ENCODE data around the gene RNF40. TPM values are rescaled to one million over a fixed set of nuclear protein-coding genes. Genes with fewer than 3 reads are reported as not detected.

The RNF40 gene
- total and polyA plus RNA-seq, 2 of the 8 experiments (the other 6 are each of a cell fraction or from before 2014, with no cell fraction given), result 38.5 to 68.7 TPM

GRCh38 chr16:30785126-30786106, 23.3 kb downstream of the RNF40 start:
- no peak overlapping the region for H3K27ac ChIP-seq (ENCODE audit: low read depth, low read length)
- H4K5ac ChIP-seq (ENCODE audit: insufficient read length, low read depth, low read length), result no peak overlapping the region
- no peaks in the 10 kb centered on the region; a peak in 1 of 7 replicates for H3K27me3 ChIP-seq (replicated peaks in 1 of 4; ENCODE audit: control insufficient read depth in 3 of 4, extremely low read depth in 1 of 4, insufficient read depth in 3 of 4, low read length in 3 of 4)
- no peak overlapping the region for H2AFZ ChIP-seq (ENCODE audit: low read length)
- FAIRE-seq (no peak), DNase-seq (ENCODE audit: low read depth in 1 of 2, low spot score in 2 of 2) (no peak)
- H3K23ac ChIP-seq (ENCODE audit: insufficient read length), result no peak overlapping the region
- no peak overlapping the region for H4K91ac ChIP-seq (replicated peaks; ENCODE audit: insufficient read length, low read length)
- CTCF ChIA-PET (ENCODE audit: partially characterized antibody), result interaction anchor here (0.8 to 1.9 kb wide), 6 partner anchors 8 to 149 kb away, joined by 3 to 6 read pairs (median 3); no protein-coding TSS in a partner anchor
- no peak overlapping the region for H2AK5ac ChIP-seq (ENCODE audit: low read depth, low read length)
- WGBS, 2 experiments (ENCODE audit: extremely low coverage in 1 of 2, insufficient coverage in 1 of 2, insufficient read length in 1 of 2, insufficient replicate concordance in 2 of 2, low coverage in 1 of 2, low lambda C conversion rate in 2 of 2, missing lambda C conversion rate in 1 of 2), result 88% methylated on average over 7 of the region's 7 CpGs; no CpG with 5 or more reads in 1 of the 2 experiments
- POLR2A ChIA-PET (ENCODE audit: partially characterized antibody), result interaction anchor here (0.5 to 1.6 kb wide), 11 partner anchors 9 to 90 kb away, joined by 3 to 6 read pairs (median 3); no protein-coding TSS in a partner anchor
- H3K23me2 ChIP-seq (ENCODE audit: low read depth, low read length), result peaks cover 9% of the 10 kb centered on the region; the same call in 1 of the 2 replicates
- peaks cover 0 to 8% (median 0%) of the 10 kb centered on the region in 4 experiments; a peak in 2 of 7 replicates for H3K4me1 ChIP-seq (replicated peaks in 1 of 4; ENCODE audit: control insufficient read depth in 3 of 4, insufficient read depth in 4 of 4, low read length in 3 of 4)
- H3K4me2 ChIP-seq (ENCODE audit: insufficient read depth in 1 of 2, low read depth in 2 of 2, low read length in 2 of 2), result peak overlapping the region; percentile 91 to 94
- H2BK15ac ChIP-seq (ENCODE audit: low read length), result no peak overlapping the region
- H2BK12ac ChIP-seq (ENCODE audit: low read depth, low read length), result peak overlapping the region; percentile 23; the same call in 1 of the 2 replicates
- no peak overlapping the region for H2BK120ac ChIP-seq (replicated peaks; ENCODE audit: low read depth, low read length)
- no peak overlapping the region for H3K14ac ChIP-seq (ENCODE audit: insufficient read length)
- H3K4me3 ChIP-seq (ENCODE audit: extremely low read depth in 1 of 4, insufficient read depth in 2 of 4, low read depth in 3 of 4, low read length in 4 of 4), result peak overlapping the region; percentile 70 to 99 (median 84); a peak in 6 of 8 replicates
- H2BK20ac ChIP-seq (ENCODE audit: low read length), result no peak overlapping the region
- H3K79me1 ChIP-seq (ENCODE audit: low read depth, low read length), result peaks cover 9% of the 10 kb centered on the region
- no peak overlapping the region for H3K56ac ChIP-seq (replicated peaks; ENCODE audit: insufficient read length, low read depth, low read length)
- H4K20me1 ChIP-seq (replicated peaks in 1 of 2; ENCODE audit: control insufficient read depth in 1 of 2, insufficient read depth in 2 of 2, low read length in 2 of 2), result no peaks in the 10 kb centered on the region
- H3K4ac ChIP-seq (replicated peaks; ENCODE audit: insufficient read length, low read depth, low read length), result no peak overlapping the region
- peaks cover 11 to 25% (median 17%) of the 10 kb centered on the region in 4 experiments; a peak in 6 of 8 replicates for H3K36me3 ChIP-seq (ENCODE audit: control insufficient read depth in 2 of 4, insufficient read depth in 4 of 4, low read length in 3 of 4)
- peak overlapping the region in 1 of 4 experiments; percentile 79; a peak in 1 of 7 replicates for H3K9ac ChIP-seq (replicated peaks in 1 of 4; ENCODE audit: extremely low read depth in 1 of 4, low read depth in 3 of 4, low read length in 3 of 4)
- peaks cover 0 to 17% of the 10 kb centered on the region in 2 experiments; a peak in 2 of 4 replicates for H3K79me2 ChIP-seq (ENCODE audit: control insufficient read depth in 1 of 2, insufficient read depth in 2 of 2, low read length in 2 of 2)
- no peak overlapping the region for H4K8ac ChIP-seq (ENCODE audit: extremely low read depth, insufficient read depth, low read length)
- H3K9me3 ChIP-seq (ENCODE audit: insufficient read depth in 2 of 2, low read depth in 1 of 2, low read length in 1 of 2), result no peaks in the 10 kb centered on the region
- H3K18ac ChIP-seq (ENCODE audit: extremely low read depth, low read length), result no peak overlapping the region
- H2BK5ac ChIP-seq (ENCODE audit: low read depth, low read length), result no peak overlapping the region
- TF ChIP-seq SP2 (IDR thresholded peaks at IDR 0.05; ENCODE audit: low read length) (no peak), ZNF274 (IDR thresholded peaks at IDR 0.05; ENCODE audit: borderline replicate concordance, extremely low read depth, low read length) (no peak)

Measured in H1 (cell line).